Activated CD8-positive, alpha-beta T cell treated with anti-CD3 and anti-CD28 coated beads, Interleukin-2, amount 10 ng/mL, durations not matched to agents 7 days and 5 days (primary cell): ENCODE data around the gene NUB1. TPM values are rescaled to one million over a fixed set of nuclear protein-coding genes. Genes with fewer than 3 reads are reported as not detected.
A peak's percentile ranks its signal among the peaks of the same experiment; 100 is the strongest.

Experiments
- ATAC-seq: fragments of 150-1000 bp; cut with Tn5 transposase; one replicate; pipeline ENCODE4 v1.10.0; 2021; ENCODE audit warnings: moderate library complexity
- CTCF ChIA-PET: fragments of 350-600 bp; sonication (Branson Sonifier 250); formaldehyde crosslinking; loops from one replicate; lab custom pipeline; 2021; ENCODE audit warnings: antibody characterized with exemption; lab: Charles Lee
- POLR2A ChIA-PET: fragments of 350-600 bp; sonication (Branson Sonifier 250); formaldehyde crosslinking; loops from one replicate; lab custom pipeline; 2021; ENCODE audit warnings: antibody characterized with exemption; lab: Charles Lee
- DNase-seq: peaks from one replicate; pipeline ENCODE4 v3.0.0-alpha.2; 2020
- H3K27ac Mint-ChIP-seq: one replicate; pipeline ENCODE4 v1.8.0; 2021; ENCODE audit warnings: mild to moderate bottlenecking, mixed read lengths
- H3K27me3 Mint-ChIP-seq: one replicate; pipeline ENCODE4 v1.8.0; 2021; ENCODE audit warnings: low read depth, mixed read lengths
- H3K36me3 Mint-ChIP-seq: one replicate; pipeline ENCODE4 v1.8.0; 2021; ENCODE audit warnings: low read depth, mixed read lengths
- H3K4me1 Mint-ChIP-seq: one replicate; pipeline ENCODE4 v1.8.0; 2021; ENCODE audit warnings: low read depth, mixed read lengths
- H3K4me3 Mint-ChIP-seq: one replicate; pipeline ENCODE4 v1.8.0; 2021; ENCODE audit warnings: mild to moderate bottlenecking, mixed read lengths
- H3K9me3 Mint-ChIP-seq: one replicate; pipeline ENCODE4 v1.8.0; 2022; ENCODE audit warnings: mixed read lengths; ENCODE audit not compliant: insufficient read depth
- total RNA-seq, 2 experiments: library from RNA; stranded (reverse); gene quantifications; one replicate each; pipeline ENCODE4 v1.2.3, GENCODE V29; 2021

The NUB1 gene
- total RNA-seq, 2 experiments from 2014 or later: 59.0 to 59.2 TPM

DNA sequence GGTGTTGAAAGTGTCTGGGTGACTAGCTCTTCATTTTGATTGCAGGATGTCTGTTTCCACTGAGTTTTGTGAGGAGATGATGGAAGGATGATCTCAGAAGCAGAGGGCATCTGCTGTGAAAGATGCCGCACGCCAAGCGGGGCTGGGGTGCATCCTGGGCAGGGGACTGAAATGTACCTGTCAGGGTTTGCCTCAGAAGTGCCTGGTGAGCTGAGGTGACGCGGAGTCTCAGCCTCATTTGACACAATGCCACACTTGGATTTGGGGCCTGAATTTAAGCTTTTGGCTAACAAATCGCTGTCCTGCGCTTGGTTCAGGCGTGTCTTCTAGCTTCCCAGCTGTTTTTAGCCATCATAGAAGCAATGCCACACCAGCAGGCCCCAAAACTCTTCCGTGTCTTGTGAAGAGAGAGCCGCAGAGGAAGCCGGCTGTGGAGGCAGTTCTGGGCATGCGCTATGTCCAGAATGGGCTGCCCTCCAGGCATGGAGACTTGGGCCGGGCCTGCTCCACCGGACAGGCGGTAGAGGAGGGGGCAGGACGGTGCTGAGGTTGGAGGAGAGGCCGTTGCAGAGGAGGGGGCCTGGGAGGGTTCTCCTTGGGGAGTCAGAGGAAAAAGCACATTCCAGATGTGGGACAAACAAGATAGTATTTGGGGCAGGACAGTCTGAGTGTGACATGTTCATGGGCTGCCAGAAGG, 37.0 kb downstream of the NUB1 start:
- DNase-seq: no peak
- no peak for ATAC-seq
- peaks cover 19% of the 10 kb centered on the region for H3K36me3 Mint-ChIP-seq
- no peak overlapping the region for H3K4me3 Mint-ChIP-seq
- no peaks in the 10 kb centered on the region for H3K9me3 Mint-ChIP-seq
- POLR2A ChIA-PET: interaction anchor here (1.2 kb wide), 1 partner anchor 36 kb away, joined by 4 read pairs; no protein-coding TSS in a partner anchor
- H3K27ac Mint-ChIP-seq: no peak overlapping the region
- CTCF ChIA-PET: interaction anchor here (0.6 to 2.8 kb wide), 2 partner anchors 10 to 70 kb away, joined by 3 to 9 read pairs; no protein-coding TSS in a partner anchor
- peaks cover 13% of the 10 kb centered on the region for H3K27me3 Mint-ChIP-seq
- peaks cover 12% of the 10 kb centered on the region for H3K4me1 Mint-ChIP-seq

DNA sequence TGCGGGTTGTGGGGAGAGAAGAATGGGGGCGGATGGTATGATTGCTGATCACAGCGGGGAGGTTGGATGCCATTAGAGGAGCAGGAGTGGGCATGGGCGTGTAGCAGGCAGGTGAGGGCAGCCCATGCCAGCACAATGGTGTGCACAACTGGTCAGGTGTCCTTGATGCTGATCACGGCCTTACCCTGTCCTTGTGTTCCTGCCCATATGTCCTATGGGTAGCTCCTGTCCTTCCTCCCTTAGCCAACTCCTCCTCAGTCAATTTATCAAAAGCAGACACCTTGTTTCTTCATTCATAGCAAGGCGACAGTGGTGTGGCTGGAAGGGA, 37.5 kb downstream of the NUB1 start:
- Mint-ChIP-seq H3K27me3 (peaks cover 17% of the 10 kb centered on the region), H3K9me3 (no peaks in the 10 kb centered on the region), H3K4me3 (no peak overlapping the region), H3K27ac (no peak overlapping the region), H3K36me3 (peaks cover 19% of the 10 kb centered on the region), H3K4me1 (peaks cover 12% of the 10 kb centered on the region)
- no peak for DNase-seq
- no peak for ATAC-seq
- ChIA-PET CTCF (interaction anchor here (0.6 to 2.8 kb wide), 2 partner anchors 11 to 69 kb away, joined by 3 to 9 read pairs; no protein-coding TSS in a partner anchor), POLR2A (interaction anchor here (1.2 kb wide), 1 partner anchor 36 kb away, joined by 4 read pairs; no protein-coding TSS in a partner anchor)

DNA sequence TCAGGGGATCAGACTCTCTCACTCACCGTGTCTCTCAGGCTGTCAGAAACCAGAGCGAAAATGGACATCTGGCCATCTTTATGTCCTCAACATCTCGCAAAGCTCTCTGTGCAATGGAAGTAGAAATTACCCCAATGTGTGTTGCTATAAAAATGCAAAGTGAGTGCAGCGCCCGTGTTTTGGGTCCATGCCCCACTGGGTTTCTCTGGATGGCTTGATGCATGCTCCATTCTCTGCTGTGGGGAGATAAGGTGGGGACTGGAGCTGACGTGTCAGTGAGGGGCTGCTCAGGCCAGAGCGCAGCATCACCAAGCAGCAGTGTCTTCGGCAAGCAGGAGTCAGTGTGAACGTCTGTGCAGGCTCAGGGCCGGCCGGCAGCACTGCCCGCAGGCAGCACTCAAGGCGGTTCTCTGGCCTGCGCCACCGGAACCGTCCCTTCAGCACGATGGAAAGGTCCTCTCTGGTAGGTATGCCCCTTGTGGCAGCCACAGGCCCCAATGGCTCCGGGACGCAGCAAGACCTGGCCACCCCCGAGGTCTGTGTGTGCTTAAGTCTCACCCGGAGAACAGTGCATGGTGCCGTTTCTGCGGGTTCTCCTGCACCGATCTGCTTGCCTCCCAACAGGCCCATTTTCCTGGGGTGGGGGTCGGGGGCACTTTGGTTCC, 38.1 kb downstream of the NUB1 start:
- ChIA-PET POLR2A (no interaction called here), CTCF (interaction anchor here (2.8 kb wide), 1 partner anchor 11 kb away, joined by 9 read pairs; no protein-coding TSS in a partner anchor)
- H3K27me3 Mint-ChIP-seq: peaks cover 21% of the 10 kb centered on the region
- no peak for DNase-seq
- no peak overlapping the region for H3K4me3 Mint-ChIP-seq
- H3K9me3 Mint-ChIP-seq: no peaks in the 10 kb centered on the region
- peaks cover 17% of the 10 kb centered on the region for H3K36me3 Mint-ChIP-seq
- H3K4me1 Mint-ChIP-seq: peaks cover 12% of the 10 kb centered on the region
- H3K27ac Mint-ChIP-seq: no peak overlapping the region
- no peak for ATAC-seq

DNA sequence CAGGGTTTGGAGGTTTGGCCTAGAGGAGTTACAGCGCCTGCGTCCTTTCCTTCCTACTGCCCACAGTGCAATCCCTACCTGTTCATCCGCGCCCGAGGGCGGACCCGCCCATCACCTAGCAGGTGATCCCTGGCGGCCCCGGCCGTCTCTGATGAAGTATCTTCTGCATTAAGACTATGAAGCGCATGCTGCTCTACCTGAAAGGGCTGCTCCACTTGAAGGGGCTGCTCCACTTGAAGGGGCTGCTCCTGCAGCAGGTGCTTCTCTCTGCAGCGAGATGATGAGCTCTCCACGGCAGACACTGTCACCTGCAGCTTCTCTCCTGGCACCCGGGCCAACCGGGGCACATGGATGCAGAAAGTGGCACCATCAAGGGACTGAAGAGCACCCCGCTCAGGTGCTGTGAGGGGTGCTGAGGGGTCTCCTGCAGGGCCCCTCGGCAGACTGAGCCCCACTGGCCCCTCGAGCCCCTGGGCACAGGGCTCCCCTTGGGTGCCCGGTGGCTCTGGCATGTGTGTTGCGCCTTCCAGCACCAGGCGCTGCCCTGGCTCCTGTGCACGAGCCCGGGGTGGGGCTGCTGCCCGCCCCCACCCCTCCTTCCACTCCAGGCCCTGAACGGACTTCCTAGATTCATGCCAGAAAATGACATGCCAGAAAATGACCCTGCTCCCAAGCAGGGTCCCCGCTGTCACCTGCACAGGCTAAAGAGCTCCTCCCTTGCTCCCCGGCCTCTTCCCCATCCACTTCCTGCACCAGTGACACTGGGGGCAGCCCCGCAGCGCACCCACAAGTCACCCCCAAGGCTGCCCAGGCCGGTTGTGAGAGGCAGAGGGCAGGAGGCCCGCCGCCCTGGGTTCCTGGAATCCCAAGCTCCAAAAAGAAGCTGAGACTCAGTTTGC, 38.8 kb downstream of the NUB1 start:
- ChIA-PET CTCF (interaction anchor here (1.2 kb wide), 2 partner anchors 12 to 64 kb away, joined by 3 to 4 read pairs; no protein-coding TSS in a partner anchor), POLR2A (no interaction called here)
- peaks cover 14% of the 10 kb centered on the region for H3K36me3 Mint-ChIP-seq
- no peaks in the 10 kb centered on the region for H3K9me3 Mint-ChIP-seq
- H3K27ac Mint-ChIP-seq: no peak overlapping the region
- H3K4me1 Mint-ChIP-seq: peaks cover 12% of the 10 kb centered on the region
- ATAC-seq (no peak), DNase-seq (no peak)
- peak overlapping the region; percentile 26 for H3K4me3 Mint-ChIP-seq
- H3K27me3 Mint-ChIP-seq: peaks cover 21% of the 10 kb centered on the region

GRCh38 chr7:151381098-151381347, 39.4 kb downstream of the NUB1 start:
- no peaks in the 10 kb centered on the region for H3K9me3 Mint-ChIP-seq
- H3K36me3 Mint-ChIP-seq: peaks cover 14% of the 10 kb centered on the region
- H3K27ac Mint-ChIP-seq: no peak overlapping the region
- ATAC-seq (no peak), DNase-seq (no peak)
- peak overlapping the region; percentile 26 for H3K4me3 Mint-ChIP-seq
- peaks cover 21% of the 10 kb centered on the region for H3K27me3 Mint-ChIP-seq
- H3K4me1 Mint-ChIP-seq: peaks cover 12% of the 10 kb centered on the region
- CTCF ChIA-PET: interaction anchor here (1.2 kb wide), 2 partner anchors 12 to 63 kb away, joined by 3 to 4 read pairs; no protein-coding TSS in a partner anchor
- POLR2A ChIA-PET: no interaction called here

DNA sequence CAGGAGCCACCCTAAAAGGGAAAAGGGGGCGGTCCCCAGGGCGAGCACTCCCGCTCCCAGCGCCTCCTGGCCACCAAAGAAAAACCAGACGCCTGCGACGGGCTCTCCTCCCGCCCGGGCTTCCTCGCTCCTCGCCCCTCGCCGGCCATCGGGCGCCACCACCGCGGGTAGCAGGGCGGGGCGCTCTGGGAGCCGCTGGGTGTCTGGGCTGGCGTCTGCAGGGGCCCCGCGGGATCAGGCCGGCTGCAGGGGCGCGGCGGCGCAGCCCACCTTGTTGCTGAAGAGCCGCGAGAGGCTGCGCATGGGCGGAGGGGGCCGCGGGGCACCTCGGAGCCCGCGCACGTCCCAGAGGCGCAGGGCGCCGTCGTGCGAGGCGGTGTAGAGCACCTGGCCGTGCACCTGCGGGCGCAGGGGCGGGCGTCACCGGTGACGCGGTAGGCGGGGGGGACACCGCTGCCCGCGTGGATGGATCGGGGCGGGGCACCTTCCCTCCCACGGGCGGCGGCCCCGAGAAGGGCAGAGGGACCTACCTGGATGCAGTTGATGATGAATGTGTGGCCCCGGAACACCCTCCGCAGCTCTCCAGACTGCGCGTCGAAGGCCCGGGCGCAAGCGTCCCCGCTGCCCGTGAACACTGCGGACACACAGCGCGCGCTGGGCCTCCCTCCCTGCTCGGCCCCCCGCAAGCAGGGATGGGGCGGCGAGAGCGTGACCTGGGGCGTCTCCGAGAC, 39.9 kb downstream of the NUB1 start:
- Mint-ChIP-seq H3K9me3 (no peaks in the 10 kb centered on the region), H3K4me3 (no peak overlapping the region), H3K27me3 (peaks cover 21% of the 10 kb centered on the region), H3K4me1 (peaks cover 12% of the 10 kb centered on the region), H3K27ac (no peak overlapping the region), H3K36me3 (peaks cover 14% of the 10 kb centered on the region)
- ATAC-seq (peak; percentile 63), DNase-seq (no peak)
- ChIA-PET POLR2A (no interaction called here), CTCF (interaction anchor here (1.2 kb wide), 2 partner anchors 13 to 63 kb away, joined by 3 to 4 read pairs; no protein-coding TSS in a partner anchor)

DNA sequence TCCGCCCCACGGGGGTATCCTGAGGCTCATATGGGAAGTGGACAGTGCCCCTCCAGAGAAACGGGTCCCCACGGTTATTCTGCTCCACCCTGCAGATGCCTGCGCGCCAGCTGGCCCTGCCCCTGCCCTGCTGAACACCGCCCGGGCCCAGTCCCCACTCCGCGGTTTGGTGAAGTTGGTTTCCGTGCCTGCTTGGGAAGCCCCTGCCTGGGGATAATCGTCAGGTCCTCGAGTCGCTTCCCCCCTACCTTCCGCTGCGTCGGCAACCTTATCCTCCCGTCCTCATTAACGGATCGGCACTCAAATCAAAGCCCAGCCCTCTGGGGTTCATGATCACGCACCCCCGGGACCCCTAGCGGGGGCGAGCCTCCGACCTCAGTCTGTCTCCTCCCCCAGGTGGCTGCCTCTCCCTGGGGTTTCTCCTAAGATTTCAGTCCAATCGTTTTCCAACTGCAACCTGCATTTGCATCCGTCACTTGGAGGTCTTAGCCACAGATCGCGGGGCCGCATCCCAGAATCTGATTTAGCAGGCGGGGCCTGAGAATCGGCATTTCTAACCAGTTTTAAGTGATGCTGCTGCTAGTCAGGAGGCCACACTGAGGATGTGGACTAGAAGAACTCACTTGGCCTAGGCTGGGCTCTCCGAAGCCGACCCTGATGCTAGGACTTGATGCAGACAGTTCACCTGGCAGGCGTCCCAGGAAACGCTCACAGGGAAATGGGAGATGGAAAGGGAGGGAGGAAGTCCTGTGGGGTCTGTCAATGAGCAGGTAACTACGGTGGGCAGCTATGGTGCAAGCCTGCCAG, 40.7 kb downstream of the NUB1 start:
- H3K27ac Mint-ChIP-seq: no peak overlapping the region
- POLR2A ChIA-PET: interaction anchor here (0.7 kb wide), 1 partner anchor 31 kb away, joined by 3 read pairs; no protein-coding TSS in a partner anchor
- H3K36me3 Mint-ChIP-seq: peaks cover 10% of the 10 kb centered on the region

DNA sequence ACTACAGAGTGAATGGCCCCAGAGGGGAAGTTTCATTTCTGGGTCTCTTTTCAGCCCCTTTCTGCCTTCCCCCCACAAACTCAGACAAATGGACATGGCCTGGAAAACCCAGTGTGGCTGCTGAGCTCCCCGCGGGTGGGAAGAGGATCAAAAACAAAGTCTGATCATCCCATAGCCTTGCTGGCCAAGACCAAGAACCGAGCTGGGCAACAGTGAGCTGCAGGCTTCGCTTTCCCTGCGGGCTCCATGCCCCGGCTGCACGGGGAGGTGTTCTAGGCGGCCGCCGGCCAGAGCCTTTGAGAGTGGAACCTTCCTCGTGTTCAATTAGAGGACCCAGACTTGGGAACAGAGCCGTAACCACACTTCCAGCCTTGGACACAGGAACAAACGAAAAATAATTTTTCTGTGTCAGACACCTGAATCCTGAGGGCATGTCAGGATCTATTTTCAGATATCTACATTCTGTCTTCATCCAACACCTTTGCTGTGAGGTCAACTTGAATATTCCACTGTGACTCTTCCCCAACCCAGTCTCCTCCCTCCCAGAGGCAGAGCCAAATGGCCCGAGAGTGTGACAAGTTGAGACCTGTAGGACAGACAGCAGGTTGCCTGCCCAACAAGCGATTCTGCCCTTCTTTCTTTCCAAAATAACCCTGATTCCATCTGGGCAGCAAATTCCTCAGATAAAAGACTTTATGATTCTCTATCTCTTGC, 42.2 kb downstream of the NUB1 start:
- H3K27me3 Mint-ChIP-seq: peaks cover 21% of the 10 kb centered on the region
- CTCF ChIA-PET: interaction anchor here (1.3 to 3.4 kb wide), 2 partner anchors 57 to 65 kb away, joined by 3 to 22 read pairs; no protein-coding TSS in a partner anchor
- DNase-seq (no peak), ATAC-seq (no peak)
- H3K27ac Mint-ChIP-seq: no peak overlapping the region
- peaks cover 12% of the 10 kb centered on the region for H3K4me1 Mint-ChIP-seq
- no peaks in the 10 kb centered on the region for H3K9me3 Mint-ChIP-seq
- H3K4me3 Mint-ChIP-seq: no peak overlapping the region
- H3K36me3 Mint-ChIP-seq: peaks cover 4% of the 10 kb centered on the region
- POLR2A ChIA-PET: no interaction called here

More for the DNA sequence above, 40.7 kb downstream of the NUB1 start:
- ATAC-seq: peak; percentile 50
- Mint-ChIP-seq H3K4me1 (peaks cover 12% of the 10 kb centered on the region), H3K27me3 (peaks cover 21% of the 10 kb centered on the region), H3K9me3 (no peaks in the 10 kb centered on the region), H3K4me3 (peak overlapping the region; percentile 44)
- CTCF ChIA-PET: interaction anchor here (1.2 to 3.4 kb wide), 4 partner anchors 14 to 67 kb away, joined by 3 to 22 read pairs (median 4); no protein-coding TSS in a partner anchor
- DNase-seq: no peak

DNA sequence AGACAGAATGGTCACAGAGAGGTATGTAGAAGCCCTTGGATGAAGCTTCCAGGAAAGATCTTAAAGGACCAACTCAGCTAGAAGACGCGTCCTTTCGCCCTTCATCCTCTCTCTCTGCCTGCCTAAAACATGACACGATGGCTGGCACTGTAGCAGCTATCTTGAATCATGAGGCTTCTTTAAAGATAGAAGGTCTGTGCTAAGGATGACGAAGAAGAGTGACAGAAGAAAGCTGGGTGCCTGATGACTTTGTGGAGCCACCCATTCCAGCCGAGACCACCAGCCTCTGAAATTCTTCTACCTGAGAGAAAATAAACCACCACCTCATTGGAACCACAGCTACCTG, 42.7 kb downstream of the NUB1 start:
- H3K36me3 Mint-ChIP-seq: no peaks in the 10 kb centered on the region
- no peak overlapping the region for H3K4me3 Mint-ChIP-seq
- DNase-seq (no peak), ATAC-seq (no peak)
- peaks cover 21% of the 10 kb centered on the region for H3K27me3 Mint-ChIP-seq
- no peak overlapping the region for H3K27ac Mint-ChIP-seq
- H3K4me1 Mint-ChIP-seq: peaks cover 12% of the 10 kb centered on the region
- H3K9me3 Mint-ChIP-seq: no peaks in the 10 kb centered on the region
- POLR2A ChIA-PET: no interaction called here
- CTCF ChIA-PET: interaction anchor here (3.4 kb wide), 1 partner anchor 65 kb away, joined by 22 read pairs; no protein-coding TSS in a partner anchor
